ENCODE measurements around the gene PGAM2.
"Not testable (repeated sequence)": the region's sequence is repeated elsewhere in the genome, so short reads cannot be mapped to it uniquely, and the experiment has no call there.

The PGAM2 gene

GRCh38 chr7:44044315-44045225 is 20.8 kb downstream of the PGAM2 start, which contains the start of gene DBNL:
TSS of gene DBNL (plus strand) at chr7:44044702. CDS start at chr7:44044738, 36 bp downstream.
- DNase-seq (ENCODE audit: low read depth in 1 of 2, low spot score in 1 of 2), result peak; percentile 93 to 94
- TF ChIP-seq JUND (IDR thresholded peaks at IDR 0.05; ENCODE audit: low read depth), result no peak
- in situ Hi-C loops (cut with HindIII; ENCODE audit: low pct_unique_long_range_greater_than_20kb, low sequenced_read_pairs), result no loop called here

GRCh38 chr7:44043902-44044301 is 21.5 kb downstream of the PGAM2 start:
- DNase-seq (ENCODE audit: low read depth in 1 of 2, low spot score in 1 of 2), result no peak
- in situ Hi-C loops (cut with HindIII; ENCODE audit: low pct_unique_long_range_greater_than_20kb, low sequenced_read_pairs), result no loop called here
- TF ChIP-seq JUND (IDR thresholded peaks at IDR 0.05; ENCODE audit: low read depth), result no peak

GRCh38 chr7:44042221-44042620 is 23.1 kb downstream of the PGAM2 start:
- in situ Hi-C loops (cut with HindIII; ENCODE audit: low pct_unique_long_range_greater_than_20kb, low sequenced_read_pairs), result no loop called here
- TF ChIP-seq JUND (IDR thresholded peaks at IDR 0.05; ENCODE audit: low read depth), result no peak
- DNase-seq (ENCODE audit: low read depth in 1 of 2, low spot score in 1 of 2), result no peak

GRCh38 chr7:44040493-44040891 is 24.9 kb downstream of the PGAM2 start:
- peak in 1 of 2 experiments; percentile 62 for DNase-seq (ENCODE audit: low read depth in 1 of 2, low spot score in 1 of 2)
- in situ Hi-C loops (cut with HindIII; ENCODE audit: low pct_unique_long_range_greater_than_20kb, low sequenced_read_pairs), result not testable (repeated sequence)

- in situ Hi-C loops (cut with HindIII; ENCODE audit: low pct_unique_long_range_greater_than_20kb, low sequenced_read_pairs), result not testable (repeated sequence)
These were observed 25.4 kb downstream of the PGAM2 start for GRCh38 chr7:44039800-44040492.

GRCh38 chr7:44038961-44039558 is 26.3 kb downstream of the PGAM2 start:
- DNase-seq (ENCODE audit: low read depth in 1 of 2, low spot score in 1 of 2), result peak; percentile 74 to 98
- in situ Hi-C loops (cut with HindIII; ENCODE audit: low pct_unique_long_range_greater_than_20kb, low sequenced_read_pairs), result not testable (repeated sequence)

More at GRCh38 chr7:44039800-44040492, 25.4 kb downstream of the PGAM2 start:
- DNase-seq (ENCODE audit: low read depth in 1 of 2, low spot score in 1 of 2), result not testable (repeated sequence)

GRCh38 chr7:44038553-44038952 is 26.8 kb downstream of the PGAM2 start:
- in situ Hi-C loops (cut with HindIII; ENCODE audit: low pct_unique_long_range_greater_than_20kb, low sequenced_read_pairs); DNase-seq (ENCODE audit: low read depth in 1 of 2, low spot score in 1 of 2): not testable (repeated sequence)

- DNase-seq (ENCODE audit: low read depth in 1 of 2, low spot score in 1 of 2); in situ Hi-C loops (cut with HindIII; ENCODE audit: low pct_unique_long_range_greater_than_20kb, low sequenced_read_pairs): not testable (repeated sequence)
These were observed 27.4 kb downstream of the PGAM2 start for GRCh38 chr7:44037951-44038350.

- in situ Hi-C loops (cut with HindIII; ENCODE audit: low pct_unique_long_range_greater_than_20kb, low sequenced_read_pairs), result not testable (repeated sequence)
- DNase-seq (ENCODE audit: low read depth in 1 of 2, low spot score in 1 of 2), result peak in 1 of 2 experiments; percentile 94
These were observed 29.0 kb downstream of the PGAM2 start for GRCh38 chr7:44036364-44036763.

GRCh38 chr7:44033971-44034844 is 31.2 kb downstream of the PGAM2 start:
- DNase-seq (ENCODE audit: low read depth in 1 of 2, low spot score in 1 of 2); in situ Hi-C loops (cut with HindIII; ENCODE audit: low pct_unique_long_range_greater_than_20kb, low sequenced_read_pairs): not testable (repeated sequence)

GRCh38 chr7:44032031-44032430 is 33.3 kb downstream of the PGAM2 start:
- in situ Hi-C loops (cut with HindIII; ENCODE audit: low pct_unique_long_range_greater_than_20kb, low sequenced_read_pairs); DNase-seq (ENCODE audit: low read depth in 1 of 2, low spot score in 1 of 2): not testable (repeated sequence)

- DNase-seq (ENCODE audit: low read depth in 1 of 2, low spot score in 1 of 2); in situ Hi-C loops (cut with HindIII; ENCODE audit: low pct_unique_long_range_greater_than_20kb, low sequenced_read_pairs): not testable (repeated sequence)
These were observed 34.0 kb downstream of the PGAM2 start for GRCh38 chr7:44031319-44031718.

- in situ Hi-C loops (cut with HindIII; ENCODE audit: low pct_unique_long_range_greater_than_20kb, low sequenced_read_pairs); DNase-seq (ENCODE audit: low read depth in 1 of 2, low spot score in 1 of 2): not testable (repeated sequence)
These were observed 35.3 kb downstream of the PGAM2 start for GRCh38 chr7:44030029-44030428.

GRCh38 chr7:44029433-44029832 is 35.9 kb downstream of the PGAM2 start:
- DNase-seq (ENCODE audit: low read depth in 1 of 2, low spot score in 1 of 2); in situ Hi-C loops (cut with HindIII; ENCODE audit: low pct_unique_long_range_greater_than_20kb, low sequenced_read_pairs): not testable (repeated sequence)

- DNase-seq (ENCODE audit: low read depth in 1 of 2, low spot score in 1 of 2), result not testable (repeated sequence)
These were observed 42.4 kb downstream of the PGAM2 start for GRCh38 chr7:44022796-44023467.

GRCh38 chr7:44022069-44022468 is 43.3 kb downstream of the PGAM2 start:
- DNase-seq (ENCODE audit: low read depth in 1 of 2, low spot score in 1 of 2); in situ Hi-C loops (cut with HindIII; ENCODE audit: low pct_unique_long_range_greater_than_20kb, low sequenced_read_pairs): not testable (repeated sequence)

More at GRCh38 chr7:44022796-44023467, 42.4 kb downstream of the PGAM2 start:
- in situ Hi-C loops (cut with HindIII; ENCODE audit: low pct_unique_long_range_greater_than_20kb, low sequenced_read_pairs), result not testable (repeated sequence)

Measured in T47D (cell line).